ENCODE data around the gene TUBA1C. TPM values are rescaled to one million over a fixed set of nuclear protein-coding genes. Genes with fewer than 3 reads are reported as not detected.
A peak's percentile ranks its signal among the peaks of the same experiment; 100 is the strongest.

TUBA1C gene
- total RNA-seq, 4 donors from 2014 or later, result 45.5 to 142 (median 55.1) TPM

GRCh38 chr12:49259452-49259851 is 5.4 kb upstream of the TUBA1C start:
- no peak for DNase-seq (ENCODE audit: low spot score in 2 of 2)
- WGBS, 2 donors, result 83 to 85% methylated on average over 4 of the region's 4 CpGs

GRCh38 chr12:49260166-49260565 is 4.7 kb upstream of the TUBA1C start:
- H3K36me3 ChIP-seq, result no peaks in the 10 kb centered on the region
- no peaks in the 10 kb centered on the region for H3K9me3 ChIP-seq
- H3K4me1 ChIP-seq, result peaks cover 0 to 28% (median 0%) of the 10 kb centered on the region in 4 donors
- H3K27me3 ChIP-seq, result no peaks in the 10 kb centered on the region
- H3K4me3 ChIP-seq, result no peak overlapping the region
- DNase-seq (ENCODE audit: low spot score in 2 of 2), result no peak
- H3K27ac ChIP-seq, result peak overlapping the region in 2 of 4 donors; percentile 6 to 46
- TF ChIP-seq EP300 (IDR thresholded peaks at IDR 0.05) (no peak), CTCF (IDR thresholded peaks at IDR 0.05) (no peak), POLR2A (IDR thresholded peaks at IDR 0.05) (no peak)
- WGBS, 2 donors, result 30 to 32% methylated on average over 3 of the region's 3 CpGs

More at GRCh38 chr12:49259452-49259851, 5.4 kb upstream of the TUBA1C start:
- no peak overlapping the region for H3K27ac ChIP-seq
- H3K4me3 ChIP-seq, result no peak overlapping the region
- no peak for TF ChIP-seq EP300 (IDR thresholded peaks at IDR 0.05)
- no peak for TF ChIP-seq CTCF (IDR thresholded peaks at IDR 0.05)
- TF ChIP-seq POLR2A (IDR thresholded peaks at IDR 0.05), result no peak
- no peaks in the 10 kb centered on the region for H3K9me3 ChIP-seq
- no peaks in the 10 kb centered on the region for H3K36me3 ChIP-seq
- H3K27me3 ChIP-seq, result no peaks in the 10 kb centered on the region
- H3K4me1 ChIP-seq, result peaks cover 0 to 27% (median 0%) of the 10 kb centered on the region in 4 donors

- H3K36me3 ChIP-seq, result no peaks in the 10 kb centered on the region
- H3K4me3 ChIP-seq, result no peak overlapping the region
- no peaks in the 10 kb centered on the region for H3K27me3 ChIP-seq
- peaks cover 0 to 34% (median 0%) of the 10 kb centered on the region in 4 donors for H3K4me1 ChIP-seq
- no peaks in the 10 kb centered on the region for H3K9me3 ChIP-seq
- TF ChIP-seq POLR2A (IDR thresholded peaks at IDR 0.05) (no peak), CTCF (IDR thresholded peaks at IDR 0.05) (no peak), EP300 (IDR thresholded peaks at IDR 0.05) (no peak)
- H3K27ac ChIP-seq, result peak overlapping the region in 2 of 4 donors; percentile 6 to 46
- no peak for DNase-seq (ENCODE audit: low spot score in 2 of 2)
- WGBS, 2 donors, result 77 to 87% methylated on average over 11 of the region's 11 CpGs
Observed at GRCh38 chr12:49260571-49261363, 4.1 kb upstream of the TUBA1C start.

GRCh38 chr12:49261721-49262120 is 3.2 kb upstream of the TUBA1C start:
- H3K9me3 ChIP-seq, result no peaks in the 10 kb centered on the region
- H3K4me3 ChIP-seq, result no peak overlapping the region
- TF ChIP-seq EP300 (IDR thresholded peaks at IDR 0.05), result no peak
- no peak for TF ChIP-seq CTCF (IDR thresholded peaks at IDR 0.05)
- TF ChIP-seq POLR2A (IDR thresholded peaks at IDR 0.05), result no peak
- DNase-seq (ENCODE audit: low spot score in 2 of 2), result no peak
- H3K27me3 ChIP-seq, result no peaks in the 10 kb centered on the region
- WGBS, 2 donors, result 88% methylated on average over 2 of the region's 2 CpGs
- H3K27ac ChIP-seq, result no peak overlapping the region
- H3K4me1 ChIP-seq, result peaks cover 0 to 44% (median 1%) of the 10 kb centered on the region in 4 donors
- H3K36me3 ChIP-seq, result no peaks in the 10 kb centered on the region

- no peak for DNase-seq (ENCODE audit: low spot score in 2 of 2)
- no peak for TF ChIP-seq POLR2A (IDR thresholded peaks at IDR 0.05)
- no peak for TF ChIP-seq EP300 (IDR thresholded peaks at IDR 0.05)
- no peak for TF ChIP-seq CTCF (IDR thresholded peaks at IDR 0.05)
- Histone ChIP-seq H3K4me1 (peaks cover 0 to 60% (median 16%) of the 10 kb centered on the region in 4 donors), H3K9me3 (no peaks in the 10 kb centered on the region), H3K27me3 (no peaks in the 10 kb centered on the region), H3K36me3 (no peaks in the 10 kb centered on the region), H3K27ac (peak overlapping the region in 1 of 4 donors; percentile 9), H3K4me3 (no peak overlapping the region)
- 61 to 66% methylated on average over 5 of the region's 5 CpGs for WGBS, 2 donors
Observed at GRCh38 chr12:49263400-49263763, 1.5 kb upstream of the TUBA1C start.
